H9 (cell line): ENCODE measurements around the gene RASSF9. TPM values are rescaled to one million over a fixed set of nuclear protein-coding genes. Genes with fewer than 3 reads are reported as not detected.

Source experiments
- DNase-seq: peaks from one replicate; pipeline ENCODE4 v3.0.0-alpha.2; 2017
- H2AFZ ChIP-seq: one replicate; pipeline ENCODE4 v1.6.1; 2013; ENCODE audit warnings: mild to moderate bottlenecking, low read length, control low read depth, moderate library complexity
- H2AK5ac ChIP-seq: 2 replicates; pipeline ENCODE4 v1.6.1; 2013; ENCODE audit warnings: low read length, control low read depth, mixed read lengths; ENCODE audit not compliant: insufficient read length
- H2BK120ac ChIP-seq: one replicate; pipeline ENCODE4 v1.6.1; 2013; ENCODE audit warnings: low read depth, mild to moderate bottlenecking, low read length, control low read depth, inconsistent platforms; ENCODE audit not compliant: poor library complexity, severe bottlenecking
- H2BK12ac ChIP-seq: 2 replicates; pipeline ENCODE4 v1.6.1; 2013; ENCODE audit warnings: low read length, control low read depth, mixed read lengths, low read depth; ENCODE audit not compliant: insufficient read length
- H2BK15ac ChIP-seq: 2 replicates; pipeline ENCODE4 v1.6.1; 2013; ENCODE audit warnings: low read depth, low read length, control low read depth
- H2BK20ac ChIP-seq: one replicate; pipeline ENCODE4 v1.6.1; 2013; ENCODE audit warnings: low read depth, mild to moderate bottlenecking, low read length, control low read depth, inconsistent platforms; ENCODE audit not compliant: poor library complexity, severe bottlenecking
- H2BK5ac ChIP-seq: 2 replicates; pipeline ENCODE4 v1.6.1; 2013; ENCODE audit warnings: low read length, control low read depth, mixed read lengths; ENCODE audit not compliant: insufficient read length
- H3K14ac ChIP-seq: 2 replicates; pipeline ENCODE4 v1.6.1; 2013; ENCODE audit warnings: low read length, control low read depth; ENCODE audit not compliant: insufficient read depth
- H3K18ac ChIP-seq: 2 replicates; pipeline ENCODE4 v1.6.1; 2013; ENCODE audit warnings: low read depth, mild to moderate bottlenecking, mixed read lengths, low read length, control low read depth; ENCODE audit not compliant: insufficient read length
- H3K23ac ChIP-seq: 2 replicates; pipeline ENCODE4 v1.6.1; 2013; ENCODE audit warnings: low read length, control low read depth, mixed read lengths, low read depth; ENCODE audit not compliant: insufficient read length
- H3K23me2 ChIP-seq: 2 replicates; pipeline ENCODE4 v1.6.1; 2013; ENCODE audit warnings: low read depth, mild to moderate bottlenecking, mixed read lengths, low read length, control low read depth; ENCODE audit not compliant: insufficient read length, poor library complexity, severe bottlenecking
- H3K27ac ChIP-seq: 2 replicates; pipeline ENCODE4 v1.5.1; 2013; ENCODE audit warnings: low read length, control low read depth, mixed read lengths, low read depth; ENCODE audit not compliant: insufficient read length
- H3K27me3 ChIP-seq: 2 replicates; pipeline ENCODE4 v1.6.1; 2013; ENCODE audit warnings: low read length, control low read depth, inconsistent platforms; ENCODE audit not compliant: insufficient read depth
- H3K4ac ChIP-seq: 2 replicates; pipeline ENCODE4 v1.6.1; 2013; ENCODE audit warnings: low read depth, mild to moderate bottlenecking, control low read depth, inconsistent platforms, low read length, moderate library complexity
- H3K4me1 ChIP-seq: 2 replicates; pipeline ENCODE4 v1.6.1; 2013; ENCODE audit warnings: low read length, control low read depth, inconsistent platforms; ENCODE audit not compliant: insufficient read depth
- H3K4me2 ChIP-seq: 2 replicates; pipeline ENCODE4 v1.6.1; 2013; ENCODE audit warnings: low read length, control low read depth, mixed read lengths; ENCODE audit not compliant: insufficient read length, insufficient read depth
- H3K56ac ChIP-seq: 2 replicates; pipeline ENCODE4 v1.6.1; 2013; ENCODE audit warnings: low read depth, mild to moderate bottlenecking, mixed read lengths, low read length, control low read depth; ENCODE audit not compliant: insufficient read length
- H3K79me1 ChIP-seq: 2 replicates; pipeline ENCODE4 v1.6.1; 2013; ENCODE audit warnings: low read depth, mild to moderate bottlenecking, moderate library complexity, low read length, control low read depth, inconsistent platforms; ENCODE audit not compliant: insufficient read depth, poor library complexity, severe bottlenecking
- H3K79me2 ChIP-seq: 2 replicates; pipeline ENCODE4 v1.6.1; 2013; ENCODE audit warnings: low read length, control low read depth, inconsistent platforms; ENCODE audit not compliant: insufficient read depth
- H3K9ac ChIP-seq: 2 replicates; pipeline ENCODE4 v1.6.1; 2013; ENCODE audit warnings: low read length, control low read depth, mixed read lengths; ENCODE audit not compliant: insufficient read length; ENCODE audit errors: extremely low read depth
- H3K9me3 ChIP-seq: one replicate; pipeline ENCODE4 v1.6.1; 2013; ENCODE audit warnings: low read depth, low read length, inconsistent platforms; ENCODE audit not compliant: control insufficient read depth
- H3T11ph ChIP-seq: one replicate; pipeline ENCODE4 v1.6.1; 2013; ENCODE audit warnings: mild to moderate bottlenecking, low read length, control low read depth, inconsistent platforms
- H4K20me1 ChIP-seq: one replicate; pipeline ENCODE4 v1.6.1; 2013; ENCODE audit not compliant: control insufficient read depth, insufficient read length, insufficient read depth
- H4K5ac ChIP-seq: 2 replicates; pipeline ENCODE4 v1.6.1; 2013; ENCODE audit warnings: low read depth, mild to moderate bottlenecking, mixed read lengths, low read length, control low read depth; ENCODE audit not compliant: insufficient read length
- H4K8ac ChIP-seq: replicated peaks from 2 replicates; pipeline ENCODE4 v1.6.1; 2013; ENCODE audit warnings: low read length, control low read depth, mixed read lengths, low read depth; ENCODE audit not compliant: insufficient read length
- H4K91ac ChIP-seq: 2 replicates; pipeline ENCODE4 v1.6.1; 2013; ENCODE audit warnings: low read depth, mild to moderate bottlenecking, moderate library complexity, mixed read lengths, low read length, control low read depth; ENCODE audit not compliant: insufficient read length
- H3K27ac Mint-ChIP-seq, 3 experiments: 2 replicates in 2 of 3; 3 replicates in 1 of 3; pipeline ENCODE4 v1.8.0; 2020 to 2021; ENCODE audit warnings: mixed read lengths in 3 of 3, mild to moderate bottlenecking in 1 of 3, moderate library complexity in 1 of 3
- H3K27me3 Mint-ChIP-seq: 2 replicates; pipeline ENCODE4 v1.8.0; 2021; ENCODE audit warnings: low read depth, mild to moderate bottlenecking, moderate library complexity, mixed read lengths
- H3K36me3 Mint-ChIP-seq, 3 experiments: 2 replicates in 2 of 3; 3 replicates in 1 of 3; pipeline ENCODE4 v1.8.0; 2020 to 2021; ENCODE audit warnings: low read depth in 3 of 3, mixed read lengths in 3 of 3; ENCODE audit not compliant: insufficient read depth in 1 of 3
- H3K4me1 Mint-ChIP-seq, 2 experiments: 2 replicates each; pipeline ENCODE4 v1.8.0; 2020; ENCODE audit warnings: mixed read lengths in 2 of 2
- H3K4me3 Mint-ChIP-seq, 2 experiments: 2 replicates in 1 of 2; 3 replicates in 1 of 2; pipeline ENCODE4 v1.8.0; 2020 to 2021; ENCODE audit warnings: mild to moderate bottlenecking in 2 of 2, mixed read lengths in 2 of 2, moderate library complexity in 1 of 2
- H3K9me3 Mint-ChIP-seq, 2 experiments: 2 replicates in 1 of 2; 3 replicates in 1 of 2; pipeline ENCODE4 v1.8.0; 2020; ENCODE audit warnings: mild to moderate bottlenecking in 2 of 2, mixed read lengths in 2 of 2, moderate library complexity in 1 of 2
- CTCF ChIP-seq: fragments of 200-600 bp; sonication (generic); conservative IDR thresholded peaks from 3 replicates; pipeline ENCODE4 v1.8.0; 2021; ENCODE audit warnings: antibody characterized with exemption, mild to moderate bottlenecking
- WGBS: extraction: QIAGEN DNeasy Blood & Tissue Kit; methylation state at CpG from one replicate; pipeline ENCODE4 v1.1.7; 2013; ENCODE audit warnings: missing lambda C conversion rate, low lambda C conversion rate, mixed read lengths; ENCODE audit not compliant: insufficient read length; ENCODE audit errors: extremely low coverage; 5-methylcytosine and 5-hydroxymethylcytosine counted together
- total RNA-seq: library from RNA; stranded (reverse); gene quantifications from 2 replicates; pipeline ENCODE4 v1.2.1, GENCODE V29; 2021

Gene RASSF9
- total RNA-seq, 1 experiment from 2014 or later: 0.04 TPM

DNA sequence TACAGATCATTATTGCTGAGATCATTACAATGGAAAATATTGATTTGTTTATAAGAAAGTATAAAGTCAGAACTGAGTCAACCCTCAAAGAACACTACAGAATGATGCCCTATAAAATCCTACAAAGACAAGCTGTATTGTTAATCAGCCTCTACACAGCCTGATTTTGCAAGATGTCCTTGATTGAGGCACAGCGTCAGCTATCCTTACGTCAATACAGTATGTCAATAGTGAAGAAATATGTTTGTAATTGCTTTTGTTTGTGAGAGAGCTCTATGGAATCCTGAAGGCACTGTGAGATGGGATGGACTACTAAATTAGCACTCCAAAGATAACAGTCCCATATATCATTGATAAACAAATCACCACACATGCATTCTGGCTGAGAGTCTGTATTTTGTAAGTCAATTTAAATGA, 70.7 kb downstream of the RASSF9 start:
- H3K79me1 ChIP-seq: no peaks in the 10 kb centered on the region
- Mint-ChIP-seq H3K36me3 (peaks cover 0 to 1% (median 0%) of the 10 kb centered on the region in 3 experiments; a peak in 1 of 7 replicates), H3K4me3 (no peak overlapping the region), H3K27me3 (no peaks in the 10 kb centered on the region), H3K4me1 (peaks cover 8% of the 10 kb centered on the region in 2 experiments), H3K27ac (no peak overlapping the region), H3K9me3 (no peaks in the 10 kb centered on the region)
- H3K23ac ChIP-seq: no peak overlapping the region
- no peaks in the 10 kb centered on the region for H3K79me2 ChIP-seq
- no peak for DNase-seq
- no peak overlapping the region for H2BK20ac ChIP-seq
- H4K91ac ChIP-seq: no peak overlapping the region
- H4K5ac ChIP-seq: no peak overlapping the region
- no peak overlapping the region for H4K8ac ChIP-seq
- no peak overlapping the region for H2BK120ac ChIP-seq
- no peaks in the 10 kb centered on the region for H3K9me3 ChIP-seq
- H3K56ac ChIP-seq: no peak overlapping the region
- H4K20me1 ChIP-seq: no peaks in the 10 kb centered on the region
- no peaks in the 10 kb centered on the region for H3K27me3 ChIP-seq
- no peak overlapping the region for H3K9ac ChIP-seq
- no peak overlapping the region for H2BK15ac ChIP-seq
- no peak overlapping the region for H2AFZ ChIP-seq
- no peak overlapping the region for H2BK12ac ChIP-seq
- no peak for TF ChIP-seq CTCF
- no peak overlapping the region for H2AK5ac ChIP-seq
- H2BK5ac ChIP-seq: no peak overlapping the region
- no peak overlapping the region for H3T11ph ChIP-seq
- H3K4me1 ChIP-seq: no peaks in the 10 kb centered on the region
- no peak overlapping the region for H3K4ac ChIP-seq
- no peak overlapping the region for H3K18ac ChIP-seq
- H3K23me2 ChIP-seq: no peaks in the 10 kb centered on the region
- no peak overlapping the region for H3K27ac ChIP-seq
- H3K14ac ChIP-seq: no peak overlapping the region
- WGBS: no CpG with 5 or more reads among the region's 2 CpGs
- no peak overlapping the region for H3K4me2 ChIP-seq
